ENCODE results near the gene TSFM. TPM values are rescaled to one million over a fixed set of nuclear protein-coding genes. Genes with fewer than 3 reads are reported as not detected.

The TSFM gene
- total and polyA plus RNA-seq, 2 of the 13 experiments (the other 11 are each of a cell fraction or from before 2014, with no cell fraction given) = 29.8 to 68.3 TPM

DNA sequence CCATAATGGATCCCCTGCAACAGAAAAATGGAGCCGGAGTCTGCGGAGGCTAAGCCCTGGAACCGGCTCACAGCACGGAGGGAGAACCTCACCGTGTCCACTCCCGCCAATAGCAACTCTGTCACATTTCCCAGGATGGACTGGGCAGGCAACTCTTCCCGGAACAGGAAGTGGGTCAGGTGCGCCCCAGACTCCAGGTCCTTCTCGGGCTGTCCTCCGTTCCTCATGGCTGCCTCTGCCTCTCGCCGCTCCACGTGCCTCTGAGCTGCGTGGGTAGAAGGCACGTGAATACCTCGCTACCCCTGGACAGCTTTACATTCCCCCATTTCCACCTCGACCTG, 18.0 kb upstream of the TSFM start:
- CTCF ChIA-PET (ENCODE audit: low intra/inter-chr PET ratio, low total read pairs) = interaction anchor here (1.1 to 1.3 kb wide), 2 partner anchors 8 to 141 kb away, joined by 3 to 4 read pairs; no protein-coding TSS in a partner anchor
- POLR2A ChIA-PET = interaction anchor here (1.4 kb wide), 1 partner anchor 8 kb away, joined by 9 read pairs; no protein-coding TSS in a partner anchor
- FAIRE-seq (no peak), ATAC-seq (no peak), DNase-seq (ENCODE audit: low spot score) (no peak)
- H2AFZ ChIP-seq (ENCODE audit: low read length) = no peak overlapping the region
- BruUV-seq (replicated peaks) = no TSS peak
- H3K4me3 ChIP-seq (replicated peaks in 1 of 3; ENCODE audit: insufficient read depth in 1 of 3, low read depth in 2 of 3, low read length in 3 of 3) = peak overlapping the region; percentile 53 to 78 (median 60); a peak in 5 of 6 replicates
- H3K9ac ChIP-seq (ENCODE audit: insufficient read depth, low read depth, low read length) = peak overlapping the region; percentile 50; the same call in 1 of the 2 replicates
- H3K27ac ChIP-seq (ENCODE audit: extremely low read length, insufficient read depth, low read length) = no peak overlapping the region
- H3K9me3 ChIP-seq (ENCODE audit: low read length) = no peaks in the 10 kb centered on the region
- peak overlapping the region; percentile 95 for H3K4me2 ChIP-seq (ENCODE audit: low read depth, low read length)
- peaks cover 0 to 6% of the 10 kb centered on the region in 2 experiments; a peak in 1 of 5 replicates for H3K27me3 ChIP-seq (ENCODE audit: control insufficient read depth in 1 of 2, insufficient read depth in 2 of 2, low read length in 2 of 2)
- peaks cover 36% of the 10 kb centered on the region for H3K4me1 ChIP-seq (ENCODE audit: insufficient read depth, low read length)
- H4K20me1 ChIP-seq (ENCODE audit: insufficient read depth, low read length) = no peaks in the 10 kb centered on the region
- H3K36me3 ChIP-seq (replicated peaks in 1 of 2; ENCODE audit: control insufficient read depth in 1 of 2, insufficient read depth in 2 of 2, low read length in 2 of 2) = peaks cover 9 to 16% of the 10 kb centered on the region in 2 experiments
- in situ Hi-C loops (cut with HindIII; ENCODE audit: extremely low pct_ligation_motif_present, low pct_unique_long_range_greater_than_20kb) (no loop called here), intact Hi-C loops (cut with micrococcal nuclease; ENCODE audit: unreplicated experiment) (no loop called here)
- H3K79me2 ChIP-seq (ENCODE audit: insufficient read depth, low read length) = no peaks in the 10 kb centered on the region
- WGBS (ENCODE audit: low lambda C conversion rate) = 69% methylated on average over 17 of the region's 17 CpGs
- TF ChIP-seq, protein P1, sequence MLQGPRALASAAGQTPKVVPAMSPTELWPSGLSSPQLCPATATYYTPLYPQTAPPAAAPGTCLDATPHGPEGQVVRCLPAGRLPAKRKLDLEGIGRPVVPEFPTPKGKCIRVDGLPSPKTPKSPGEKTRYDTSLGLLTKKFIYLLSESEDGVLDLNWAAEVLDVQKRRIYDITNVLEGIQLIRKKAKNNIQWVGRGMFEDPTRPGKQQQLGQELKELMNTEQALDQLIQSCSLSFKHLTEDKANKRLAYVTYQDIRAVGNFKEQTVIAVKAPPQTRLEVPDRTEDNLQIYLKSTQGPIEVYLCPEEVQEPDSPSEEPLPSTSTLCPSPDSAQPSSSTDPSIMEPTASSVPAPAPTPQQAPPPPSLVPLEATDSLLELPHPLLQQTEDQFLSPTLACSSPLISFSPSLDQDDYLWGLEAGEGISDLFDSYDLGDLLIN (CRISPR knock-in tag; IDR thresholded peaks at IDR 0.05; ENCODE audit: borderline replicate concordance) = no peak
- no peak for TF ChIP-seq AHR (CRISPR knock-in tag; IDR thresholded peaks at IDR 0.05)
- no peak for TF ChIP-seq KDM1A (CRISPR knock-in tag; IDR thresholded peaks at IDR 0.05)
- TF ChIP-seq MTF2 (CRISPR knock-in tag; IDR thresholded peaks at IDR 0.05; ENCODE audit: borderline replicate concordance) = no peak
- no peak for TF ChIP-seq TCF12 (IDR thresholded peaks at IDR 0.05)
- peak; percentile 13; the same call in 1 of the 2 replicates for TF ChIP-seq TCF12 (CRISPR knock-in tag; IDR thresholded peaks at IDR 0.05)
- TF ChIP-seq, protein P2, sequence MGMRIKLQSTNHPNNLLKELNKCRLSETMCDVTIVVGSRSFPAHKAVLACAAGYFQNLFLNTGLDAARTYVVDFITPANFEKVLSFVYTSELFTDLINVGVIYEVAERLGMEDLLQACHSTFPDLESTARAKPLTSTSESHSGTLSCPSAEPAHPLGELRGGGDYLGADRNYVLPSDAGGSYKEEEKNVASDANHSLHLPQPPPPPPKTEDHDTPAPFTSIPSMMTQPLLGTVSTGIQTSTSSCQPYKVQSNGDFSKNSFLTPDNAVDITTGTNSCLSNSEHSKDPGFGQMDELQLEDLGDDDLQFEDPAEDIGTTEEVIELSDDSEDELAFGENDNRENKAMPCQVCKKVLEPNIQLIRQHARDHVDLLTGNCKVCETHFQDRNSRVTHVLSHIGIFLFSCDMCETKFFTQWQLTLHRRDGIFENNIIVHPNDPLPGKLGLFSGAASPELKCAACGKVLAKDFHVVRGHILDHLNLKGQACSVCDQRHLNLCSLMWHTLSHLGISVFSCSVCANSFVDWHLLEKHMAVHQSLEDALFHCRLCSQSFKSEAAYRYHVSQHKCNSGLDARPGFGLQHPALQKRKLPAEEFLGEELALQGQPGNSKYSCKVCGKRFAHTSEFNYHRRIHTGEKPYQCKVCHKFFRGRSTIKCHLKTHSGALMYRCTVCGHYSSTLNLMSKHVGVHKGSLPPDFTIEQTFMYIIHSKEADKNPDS (CRISPR knock-in tag; IDR thresholded peaks at IDR 0.05) = no peak
- no peak for TF ChIP-seq ZFP1 (CRISPR knock-in tag; IDR thresholded peaks at IDR 0.05)
- TF ChIP-seq, protein P3, sequence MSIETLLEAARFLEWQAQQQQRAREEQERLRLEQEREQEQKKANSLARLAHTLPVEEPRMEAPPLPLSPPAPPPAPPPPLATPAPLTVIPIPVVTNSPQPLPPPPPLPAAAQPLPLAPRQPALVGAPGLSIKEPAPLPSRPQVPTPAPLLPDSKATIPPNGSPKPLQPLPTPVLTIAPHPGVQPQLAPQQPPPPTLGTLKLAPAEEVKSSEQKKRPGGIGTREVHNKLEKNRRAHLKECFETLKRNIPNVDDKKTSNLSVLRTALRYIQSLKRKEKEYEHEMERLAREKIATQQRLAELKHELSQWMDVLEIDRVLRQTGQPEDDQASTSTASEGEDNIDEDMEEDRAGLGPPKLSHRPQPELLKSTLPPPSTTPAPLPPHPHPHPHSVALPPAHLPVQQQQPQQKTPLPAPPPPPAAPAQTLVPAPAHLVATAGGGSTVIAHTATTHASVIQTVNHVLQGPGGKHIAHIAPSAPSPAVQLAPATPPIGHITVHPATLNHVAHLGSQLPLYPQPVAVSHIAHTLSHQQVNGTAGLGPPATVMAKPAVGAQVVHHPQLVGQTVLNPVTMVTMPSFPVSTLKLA (IDR thresholded peaks at IDR 0.05) = peak; percentile 72
- no peak for TF ChIP-seq ZNF773 (CRISPR knock-in tag; IDR thresholded peaks at IDR 0.05; ENCODE audit: borderline replicate concordance)
- TF ChIP-seq ZNF333 (CRISPR knock-in tag; IDR thresholded peaks at IDR 0.05; ENCODE audit: borderline replicate concordance) = 0 out of 2 replicates have a peak, but pooled peaks have one; percentile 24
- TF ChIP-seq DNMT1 (CRISPR knock-in tag; IDR thresholded peaks at IDR 0.05) = 0 out of 2 replicates have a peak, but pooled peaks have one; percentile 21
- TF ChIP-seq, protein P4, sequence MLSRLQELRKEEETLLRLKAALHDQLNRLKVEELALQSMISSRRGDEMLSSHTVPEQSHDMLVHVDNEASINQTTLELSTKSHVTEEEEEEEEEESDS (CRISPR knock-in tag; IDR thresholded peaks at IDR 0.05; ENCODE audit: borderline replicate concordance) = no peak
- no peak for TF ChIP-seq NFE2 (CRISPR knock-in tag; IDR thresholded peaks at IDR 0.05)
- no peak for TF ChIP-seq SMC3 (IDR thresholded peaks at IDR 0.05; ENCODE audit: low read length)
- no peak for TF ChIP-seq HNRNPK (IDR thresholded peaks at IDR 0.05; ENCODE audit: low read depth, low read length, poor library complexity, severe bottlenecking)
- TF ChIP-seq, protein P5, sequence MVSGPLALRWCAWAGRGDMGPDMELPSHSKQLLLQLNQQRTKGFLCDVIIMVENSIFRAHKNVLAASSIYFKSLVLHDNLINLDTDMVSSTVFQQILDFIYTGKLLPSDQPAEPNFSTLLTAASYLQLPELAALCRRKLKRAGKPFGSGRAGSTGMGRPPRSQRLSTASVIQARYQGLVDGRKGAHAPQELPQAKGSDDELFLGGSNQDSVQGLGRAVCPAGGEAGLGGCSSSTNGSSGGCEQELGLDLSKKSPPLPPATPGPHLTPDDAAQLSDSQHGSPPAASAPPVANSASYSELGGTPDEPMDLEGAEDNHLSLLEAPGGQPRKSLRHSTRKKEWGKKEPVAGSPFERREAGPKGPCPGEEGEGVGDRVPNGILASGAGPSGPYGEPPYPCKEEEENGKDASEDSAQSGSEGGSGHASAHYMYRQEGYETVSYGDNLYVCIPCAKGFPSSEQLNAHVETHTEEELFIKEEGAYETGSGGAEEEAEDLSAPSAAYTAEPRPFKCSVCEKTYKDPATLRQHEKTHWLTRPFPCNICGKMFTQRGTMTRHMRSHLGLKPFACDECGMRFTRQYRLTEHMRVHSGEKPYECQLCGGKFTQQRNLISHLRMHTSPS (CRISPR knock-in tag; IDR thresholded peaks at IDR 0.05; ENCODE audit: low read depth) = 0 out of 2 replicates have a peak, but pooled peaks have one; percentile 27
- no peak for TF ChIP-seq ZNF230 (CRISPR knock-in tag; IDR thresholded peaks at IDR 0.05)
